ENCODE measurements around the gene UBE2H. TPM values are rescaled to one million over a fixed set of nuclear protein-coding genes. Genes with fewer than 3 reads are reported as not detected.

UBE2H gene
- total RNA-seq, 1 experiment from 2014 or later, result 58.0 TPM

- ATAC-seq (no peak), DNase-seq (ENCODE audit: low read depth, low spot score) (no peak)
- TF ChIP-seq CTCF (IDR thresholded peaks at IDR 0.05), result no peak
- TF ChIP-seq POLR2AphosphoS5 (IDR thresholded peaks at IDR 0.05; ENCODE audit: low read depth, low read length), result no peak
- no peak for TF ChIP-seq REST (IDR thresholded peaks at IDR 0.05; ENCODE audit: insufficient read depth in 1 of 2, low read depth in 2 of 2, low read length in 1 of 2)
- TF ChIP-seq SIN3A (IDR thresholded peaks at IDR 0.05; ENCODE audit: borderline replicate concordance, insufficient read depth, low read depth, low read length), result no peak
- TF ChIP-seq TCF7L2 (IDR thresholded peaks at IDR 0.05; ENCODE audit: low read depth, low read length), result no peak
- Histone ChIP-seq H3K9me3 (ENCODE audit: control insufficient read depth, insufficient read depth, low read depth, low read length) (no peaks in the 10 kb centered on the region; the same call in 1 of the 2 replicates), H3K27ac (ENCODE audit: low read length) (no peak overlapping the region), H3K4me3 (ENCODE audit: low read depth in 2 of 2, low read length in 2 of 2) (no peak overlapping the region), H3K4me1 (ENCODE audit: control insufficient read depth, insufficient read depth, low read length) (0 out of 2 replicates have a peak, but pooled peaks cover 2% of the 10 kb centered on the region), H3K36me3 (ENCODE audit: control insufficient read depth, insufficient read depth, low read length) (no peaks in the 10 kb centered on the region), H3K27me3 (ENCODE audit: control insufficient read depth, insufficient read depth, low read length) (no peaks in the 10 kb centered on the region)
- ChIA-PET POLR2A (no interaction called here), CTCF (interaction anchor here (0.7 kb wide), 1 partner anchor 41 kb away, joined by 4 read pairs; no protein-coding TSS in a partner anchor)
- intact Hi-C loops (cut with micrococcal nuclease; ENCODE audit: unreplicated experiment) (no loop called here), in situ Hi-C loops (cut with HindIII; ENCODE audit: low pct_unique_long_range_greater_than_20kb, low sequenced_read_pairs) (no loop called here)
- no TSS peak for BruUV-seq (replicated peaks)
These were observed 131.3 kb downstream of the UBE2H start for GRCh38 chr7:129821476-129821875.

GRCh38 chr7:129816742-129817141 is 136.0 kb downstream of the UBE2H start:
- DNase-seq (ENCODE audit: low read depth, low spot score) (no peak), ATAC-seq (no peak)
- Histone ChIP-seq H3K27me3 (ENCODE audit: control insufficient read depth, insufficient read depth, low read length) (no peaks in the 10 kb centered on the region), H3K4me1 (ENCODE audit: control insufficient read depth, insufficient read depth, low read length) (no peaks in the 10 kb centered on the region), H3K36me3 (ENCODE audit: control insufficient read depth, insufficient read depth, low read length) (no peaks in the 10 kb centered on the region), H3K4me3 (ENCODE audit: low read depth in 2 of 2, low read length in 2 of 2) (no peak overlapping the region), H3K9me3 (ENCODE audit: control insufficient read depth, insufficient read depth, low read depth, low read length) (no peaks in the 10 kb centered on the region; the same call in 1 of the 2 replicates), H3K27ac (ENCODE audit: low read length) (no peak overlapping the region)
- no TSS peak for BruUV-seq (replicated peaks)
- POLR2A ChIA-PET, result no interaction called here
- no peak for TF ChIP-seq REST (IDR thresholded peaks at IDR 0.05; ENCODE audit: insufficient read depth in 1 of 2, low read depth in 2 of 2, low read length in 1 of 2)
- no peak for TF ChIP-seq CTCF (IDR thresholded peaks at IDR 0.05)
- no peak for TF ChIP-seq SIN3A (IDR thresholded peaks at IDR 0.05; ENCODE audit: borderline replicate concordance, insufficient read depth, low read depth, low read length)
- TF ChIP-seq TCF7L2 (IDR thresholded peaks at IDR 0.05; ENCODE audit: low read depth, low read length), result no peak
- TF ChIP-seq POLR2AphosphoS5 (IDR thresholded peaks at IDR 0.05; ENCODE audit: low read depth, low read length), result no peak
- in situ Hi-C loops (cut with HindIII; ENCODE audit: low pct_unique_long_range_greater_than_20kb, low sequenced_read_pairs) (no loop called here), intact Hi-C loops (cut with micrococcal nuclease; ENCODE audit: unreplicated experiment) (no loop called here)
- CTCF ChIA-PET, result no interaction called here

All from Panc1 (cell line).